ENCODE results near the gene GCHFR.

Gene GCHFR

DNA sequence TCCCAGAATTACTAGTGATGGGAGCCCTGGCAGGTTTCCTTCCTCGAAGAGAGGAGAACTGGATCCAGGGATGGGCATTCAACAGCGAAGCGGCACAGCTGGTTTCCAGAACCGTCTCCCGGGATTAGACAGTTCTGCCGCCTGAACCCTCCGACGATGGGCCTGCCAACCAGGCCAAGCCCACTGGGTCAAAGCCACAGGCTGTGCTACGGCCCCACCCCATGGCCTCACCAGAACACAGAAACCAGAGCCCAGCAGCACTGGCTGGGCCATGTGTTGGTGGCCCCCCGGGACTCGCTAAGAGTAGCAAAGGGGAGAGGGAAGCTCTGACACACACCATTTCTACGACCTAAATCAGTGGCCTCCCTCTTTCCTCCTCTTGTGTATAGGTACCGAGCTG lies 8.1 kb downstream of the GCHFR start:
- Histone ChIP-seq H3K36me3 (ENCODE audit: control insufficient read depth, insufficient read depth, low read length) (peaks cover 36% of the 10 kb centered on the region), H3K27me3 (ENCODE audit: control insufficient read depth, insufficient read depth, low read length) (no peaks in the 10 kb centered on the region), H3K4me3 (ENCODE audit: low read length) (no peak overlapping the region), H3K4me1 (ENCODE audit: control insufficient read depth, insufficient read depth, low read length) (no peaks in the 10 kb centered on the region), H3K9ac (ENCODE audit: low read length) (no peak overlapping the region), H3K27ac (ENCODE audit: low read depth, low read length) (no peak overlapping the region)

DNA sequence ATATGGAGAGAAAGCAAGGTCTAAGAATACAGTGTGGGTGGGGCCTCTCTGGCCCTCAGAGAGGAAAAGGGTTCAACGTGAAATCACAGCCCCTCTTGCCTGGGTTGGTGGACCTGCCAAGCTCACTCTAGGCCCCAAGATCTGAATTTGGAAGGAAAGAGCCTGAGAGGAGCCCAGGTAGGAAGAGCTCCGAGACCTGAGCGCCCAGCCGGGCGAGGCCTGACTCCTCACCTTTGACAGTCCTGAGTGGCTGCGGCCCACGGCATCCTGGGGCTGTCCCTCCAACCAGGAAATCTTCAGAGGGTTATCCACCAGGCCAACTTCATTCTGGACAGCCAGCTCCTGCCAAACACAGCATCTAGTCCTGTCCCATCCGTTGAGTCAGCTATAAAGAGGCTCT lies 9.6 kb downstream of the GCHFR start:
- Histone ChIP-seq H3K36me3 (ENCODE audit: control insufficient read depth, insufficient read depth, low read length) (peaks cover 37% of the 10 kb centered on the region), H3K4me3 (ENCODE audit: low read length) (no peak overlapping the region), H3K9ac (ENCODE audit: low read length) (no peak overlapping the region), H3K27me3 (ENCODE audit: control insufficient read depth, insufficient read depth, low read length) (no peaks in the 10 kb centered on the region), H3K4me1 (ENCODE audit: control insufficient read depth, insufficient read depth, low read length) (no peaks in the 10 kb centered on the region), H3K27ac (ENCODE audit: low read depth, low read length) (no peak overlapping the region)

DNA sequence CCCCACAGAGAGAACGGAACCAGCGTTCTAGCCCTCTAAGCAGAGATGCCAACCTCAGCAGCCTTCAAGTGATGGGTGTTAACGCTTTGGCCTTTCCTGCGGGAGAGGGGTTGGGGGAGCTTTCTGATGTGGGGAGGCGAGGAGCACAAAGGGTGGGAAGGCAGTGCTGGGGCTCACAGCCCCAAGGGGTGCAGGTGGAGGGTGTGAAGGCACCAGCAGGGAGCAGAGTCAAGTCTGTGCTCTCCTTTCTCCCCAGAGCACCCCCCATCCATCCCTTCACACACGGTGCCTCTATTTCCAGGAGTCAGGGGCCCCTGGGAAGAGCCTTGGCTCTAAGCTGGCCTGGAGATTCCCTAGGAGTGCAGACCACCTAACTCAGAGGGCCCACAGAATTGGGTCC lies 10.0 kb downstream of the GCHFR start:
- H3K4me1 ChIP-seq (ENCODE audit: control insufficient read depth, insufficient read depth, low read length): no peaks in the 10 kb centered on the region
- H3K27ac ChIP-seq (ENCODE audit: low read depth, low read length): no peak overlapping the region
- H3K36me3 ChIP-seq (ENCODE audit: control insufficient read depth, insufficient read depth, low read length): peaks cover 41% of the 10 kb centered on the region
- H3K9ac ChIP-seq (ENCODE audit: low read length): no peak overlapping the region
- no peak overlapping the region for H3K4me3 ChIP-seq (ENCODE audit: low read length)
- H3K27me3 ChIP-seq (ENCODE audit: control insufficient read depth, insufficient read depth, low read length): no peaks in the 10 kb centered on the region

DNA sequence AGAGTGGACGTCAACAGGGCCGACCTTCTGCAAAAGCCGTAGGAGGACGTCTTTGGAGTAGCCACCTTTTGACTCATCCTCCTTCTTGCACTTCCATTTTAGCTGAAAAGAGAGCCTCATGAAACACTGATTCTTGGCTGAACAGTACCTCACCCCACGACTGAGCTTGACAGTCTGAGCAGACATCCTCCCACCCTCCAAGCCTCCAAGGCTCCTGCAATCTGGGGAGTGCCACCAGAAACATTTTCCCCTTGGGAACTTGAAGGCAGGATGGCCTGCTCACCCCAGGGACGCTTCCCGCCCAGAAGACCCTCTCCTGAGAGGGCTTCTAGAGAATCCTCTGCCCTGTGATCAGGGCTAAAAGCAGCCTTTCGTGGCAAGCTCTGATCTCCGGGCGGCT lies 11.1 kb downstream of the GCHFR start:
- no peak overlapping the region for H3K9ac ChIP-seq (ENCODE audit: low read length)
- H3K27ac ChIP-seq (ENCODE audit: low read depth, low read length): no peak overlapping the region
- no peak overlapping the region for H3K4me3 ChIP-seq (ENCODE audit: low read length)
- no peaks in the 10 kb centered on the region for H3K4me1 ChIP-seq (ENCODE audit: control insufficient read depth, insufficient read depth, low read length)
- peaks cover 48% of the 10 kb centered on the region for H3K36me3 ChIP-seq (ENCODE audit: control insufficient read depth, insufficient read depth, low read length)
- no peaks in the 10 kb centered on the region for H3K27me3 ChIP-seq (ENCODE audit: control insufficient read depth, insufficient read depth, low read length)

DNA sequence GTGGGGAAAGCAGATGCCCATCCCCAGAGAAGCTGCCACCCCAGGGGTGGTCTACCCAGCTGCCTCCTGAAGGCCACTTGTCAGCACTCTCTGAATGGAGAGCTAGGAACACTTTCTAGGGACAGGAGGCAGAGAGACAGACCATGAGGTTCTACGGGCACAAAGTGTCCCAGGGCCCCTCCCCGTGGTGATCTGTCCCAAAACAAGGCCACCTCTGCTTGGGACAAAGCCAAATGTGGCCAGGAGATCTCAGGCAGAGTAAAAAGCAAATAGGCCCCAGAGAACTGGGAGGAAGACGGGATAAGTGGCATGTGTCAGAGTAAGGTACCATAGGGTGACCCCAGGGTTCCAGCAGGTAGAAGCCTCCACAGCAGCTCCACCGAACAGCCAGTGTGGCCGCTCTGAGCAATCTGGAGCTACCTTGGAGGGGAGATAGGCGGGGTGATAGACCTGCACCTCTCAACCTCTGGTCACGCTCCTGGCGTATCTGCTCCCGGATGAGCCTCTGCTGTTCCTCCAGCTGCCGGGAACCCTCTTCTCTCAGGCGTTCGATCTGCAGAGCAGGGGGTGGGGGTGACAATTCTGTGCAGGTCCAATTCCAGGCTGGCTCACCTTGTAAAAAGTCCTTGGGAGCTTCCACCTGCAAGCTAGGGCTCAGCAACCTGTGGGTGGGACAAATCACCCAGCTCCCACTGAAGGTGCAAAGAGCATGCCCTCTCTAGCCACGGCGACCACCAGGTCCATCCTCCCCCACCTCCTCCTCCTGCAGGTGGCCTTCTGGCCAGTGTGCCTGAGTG lies 12.1 kb downstream of the GCHFR start:
- no peaks in the 10 kb centered on the region for H3K27me3 ChIP-seq (ENCODE audit: control insufficient read depth, insufficient read depth, low read length)
- no peak overlapping the region for H3K27ac ChIP-seq (ENCODE audit: low read depth, low read length)
- no peaks in the 10 kb centered on the region for H3K4me1 ChIP-seq (ENCODE audit: control insufficient read depth, insufficient read depth, low read length)
- peaks cover 48% of the 10 kb centered on the region for H3K36me3 ChIP-seq (ENCODE audit: control insufficient read depth, insufficient read depth, low read length)
- no peak overlapping the region for H3K4me3 ChIP-seq (ENCODE audit: low read length)
- H3K9ac ChIP-seq (ENCODE audit: low read length): no peak overlapping the region

DNA sequence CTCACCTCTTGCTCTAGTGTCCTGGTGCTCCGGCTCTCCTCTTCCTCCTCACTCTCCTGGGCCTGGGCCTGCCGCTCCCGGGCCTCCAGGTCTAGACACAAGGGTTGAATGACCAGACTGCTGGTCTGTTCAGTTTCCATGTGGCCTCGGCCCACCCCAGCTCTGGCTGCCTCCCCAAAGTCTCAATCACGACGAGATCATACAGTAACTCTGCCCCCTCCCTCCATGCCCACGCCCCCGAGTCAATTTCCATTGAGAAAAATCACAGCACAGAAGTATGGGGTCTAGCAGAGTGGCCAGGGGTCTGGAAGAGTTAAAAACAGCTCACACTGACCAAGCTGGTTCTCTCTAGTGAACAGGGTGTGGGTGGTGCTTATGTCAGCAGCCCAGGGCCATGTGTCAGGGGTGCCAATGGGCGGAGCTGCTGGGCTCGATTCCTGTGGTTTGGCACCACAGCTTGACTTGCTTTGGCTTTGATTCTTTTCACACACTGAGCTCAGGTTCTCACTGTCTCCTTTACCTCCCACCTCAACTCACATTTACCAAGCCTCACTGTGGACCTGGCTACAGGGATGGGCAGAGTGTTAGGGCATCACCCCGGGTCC lies 12.8 kb downstream of the GCHFR start:
- Histone ChIP-seq H3K4me3 (ENCODE audit: low read length) (no peak overlapping the region), H3K4me1 (ENCODE audit: control insufficient read depth, insufficient read depth, low read length) (no peaks in the 10 kb centered on the region), H3K27me3 (ENCODE audit: control insufficient read depth, insufficient read depth, low read length) (no peaks in the 10 kb centered on the region), H3K9ac (ENCODE audit: low read length) (no peak overlapping the region), H3K36me3 (ENCODE audit: control insufficient read depth, insufficient read depth, low read length) (peaks cover 48% of the 10 kb centered on the region), H3K27ac (ENCODE audit: low read depth, low read length) (no peak overlapping the region)

DNA sequence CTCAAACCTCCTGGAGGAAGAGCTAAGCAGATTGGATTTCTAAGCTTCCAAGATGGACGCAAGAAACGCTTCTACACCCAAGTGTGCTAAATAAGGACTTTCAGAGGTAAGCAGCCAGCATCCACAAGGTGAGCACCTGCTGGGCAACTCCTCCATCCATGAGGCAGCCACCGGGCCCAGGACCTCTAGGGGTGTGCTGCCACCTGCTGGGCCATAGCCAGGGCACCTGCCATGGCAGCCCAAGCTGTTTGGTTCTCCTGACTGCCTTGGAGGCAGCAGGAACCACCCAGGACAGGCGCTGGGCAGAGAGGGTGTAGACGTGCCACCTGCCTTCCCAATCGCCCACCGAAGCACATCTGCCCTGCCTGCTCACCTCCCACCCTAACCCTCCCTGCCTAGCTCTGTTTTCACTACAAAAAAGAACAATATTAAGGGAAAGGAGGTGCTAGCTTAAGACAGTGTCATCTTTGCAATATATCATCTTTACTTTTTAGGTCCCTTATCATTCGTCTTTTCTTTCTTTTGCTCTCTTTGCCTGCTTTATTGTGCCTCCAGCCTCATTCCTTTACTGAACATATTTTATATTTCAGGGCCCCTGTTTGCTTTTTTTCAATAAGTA lies 18.9 kb downstream of the GCHFR start:
- no peak overlapping the region for H3K4me3 ChIP-seq (ENCODE audit: low read length)
- H3K27ac ChIP-seq (ENCODE audit: low read depth, low read length): no peak overlapping the region
- peaks cover 11% of the 10 kb centered on the region for H3K36me3 ChIP-seq (ENCODE audit: control insufficient read depth, insufficient read depth, low read length)
- H3K4me1 ChIP-seq (ENCODE audit: control insufficient read depth, insufficient read depth, low read length): no peaks in the 10 kb centered on the region
- H3K27me3 ChIP-seq (ENCODE audit: control insufficient read depth, insufficient read depth, low read length): no peaks in the 10 kb centered on the region
- no peak overlapping the region for H3K9ac ChIP-seq (ENCODE audit: low read length)

DNA sequence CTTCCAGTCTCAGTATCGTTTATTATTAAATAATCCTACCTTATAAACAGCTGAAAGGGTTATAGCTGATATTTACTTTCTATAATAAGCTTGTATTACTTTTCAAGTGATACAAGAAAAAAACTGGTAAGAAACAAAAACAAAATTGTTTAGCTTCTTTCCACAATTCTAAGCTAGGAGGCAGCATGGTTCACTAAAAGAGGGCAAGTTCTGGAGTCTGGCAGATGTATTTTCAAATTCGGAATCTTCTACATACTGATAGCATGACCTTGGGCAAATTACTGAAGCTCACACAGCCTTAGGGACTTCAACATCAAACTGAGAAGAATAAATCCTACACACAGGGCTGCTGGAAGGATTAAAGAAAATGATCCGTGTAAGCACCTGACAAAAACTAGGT lies 21.3 kb downstream of the GCHFR start:
- no peak overlapping the region for H3K27ac ChIP-seq (ENCODE audit: low read depth, low read length)
- H3K4me3 ChIP-seq (ENCODE audit: low read length): no peak overlapping the region
- H3K9ac ChIP-seq (ENCODE audit: low read length): no peak overlapping the region
- no peaks in the 10 kb centered on the region for H3K4me1 ChIP-seq (ENCODE audit: control insufficient read depth, insufficient read depth, low read length)
- H3K27me3 ChIP-seq (ENCODE audit: control insufficient read depth, insufficient read depth, low read length): no peaks in the 10 kb centered on the region
- H3K36me3 ChIP-seq (ENCODE audit: control insufficient read depth, insufficient read depth, low read length): no peaks in the 10 kb centered on the region

DNA sequence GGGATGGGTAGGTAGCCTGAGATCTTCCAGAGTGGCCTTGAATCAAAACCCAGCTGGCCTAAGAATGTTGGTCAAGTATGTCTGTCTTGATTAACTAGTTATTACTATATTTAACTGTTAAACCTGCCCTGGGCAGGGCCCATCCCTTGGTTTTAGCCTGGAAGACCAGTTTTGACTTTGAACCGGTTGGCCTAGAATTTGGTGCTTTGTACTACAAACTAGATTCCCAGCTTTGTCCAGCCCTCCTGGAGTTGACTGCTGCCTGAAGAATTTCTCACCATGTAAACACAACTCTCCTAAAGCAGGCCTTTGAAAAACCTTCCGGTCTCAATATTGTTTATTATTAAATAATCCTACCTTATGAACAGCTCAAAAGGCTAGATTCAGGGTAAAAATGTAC lies 21.9 kb downstream of the GCHFR start:
- H3K4me1 ChIP-seq (ENCODE audit: control insufficient read depth, insufficient read depth, low read length): no peaks in the 10 kb centered on the region
- no peak overlapping the region for H3K9ac ChIP-seq (ENCODE audit: low read length)
- H3K4me3 ChIP-seq (ENCODE audit: low read length): no peak overlapping the region
- no peak overlapping the region for H3K27ac ChIP-seq (ENCODE audit: low read depth, low read length)
- no peaks in the 10 kb centered on the region for H3K36me3 ChIP-seq (ENCODE audit: control insufficient read depth, insufficient read depth, low read length)
- H3K27me3 ChIP-seq (ENCODE audit: control insufficient read depth, insufficient read depth, low read length): no peaks in the 10 kb centered on the region

DNA sequence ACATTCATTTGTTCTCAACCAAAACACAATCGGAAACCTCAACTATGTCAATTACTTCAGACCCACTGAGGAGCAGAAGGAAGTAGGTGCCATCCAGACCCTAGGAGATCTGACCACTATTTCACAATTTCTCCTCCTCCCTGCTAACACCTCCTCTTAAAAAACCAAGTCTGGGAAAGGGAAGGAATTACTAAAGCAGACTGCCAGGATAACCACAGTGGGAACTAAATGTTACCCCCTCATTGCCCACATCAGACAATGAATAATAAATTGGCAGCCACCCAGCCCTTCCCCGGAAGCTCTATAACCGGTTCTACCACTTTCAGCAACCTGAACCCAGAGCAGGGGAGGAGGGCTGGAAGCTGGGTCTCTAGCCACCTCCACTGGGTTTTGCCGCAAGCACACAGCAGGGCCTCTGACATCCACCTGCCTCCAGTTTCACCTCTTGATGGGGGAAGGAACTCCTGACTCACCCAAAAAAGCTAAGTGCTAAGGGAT lies 23.5 kb downstream of the GCHFR start:
- H3K4me3 ChIP-seq (ENCODE audit: low read length): no peak overlapping the region

DNA sequence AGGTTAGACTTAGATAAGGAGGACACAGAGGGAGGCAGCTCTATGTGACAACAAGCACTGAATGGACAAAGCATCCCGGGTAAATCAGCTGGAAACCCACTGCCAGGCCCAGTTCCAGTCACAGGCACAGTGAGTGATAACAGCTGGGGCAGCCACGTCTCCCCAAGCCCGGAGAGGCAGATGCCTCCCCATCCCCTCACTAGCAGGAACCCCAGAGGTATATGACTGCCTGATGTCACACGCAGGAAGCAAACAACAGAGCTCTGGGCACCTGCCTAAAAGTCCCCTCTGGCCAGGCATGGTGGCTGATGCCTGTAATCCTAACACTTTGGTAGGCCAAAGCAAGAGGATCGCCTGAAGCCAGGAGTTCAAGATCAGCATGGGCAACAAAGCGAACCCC lies 24.1 kb downstream of the GCHFR start:
- Histone ChIP-seq H3K4me1 (ENCODE audit: control insufficient read depth, insufficient read depth, low read length) (no peaks in the 10 kb centered on the region), H3K27ac (ENCODE audit: low read depth, low read length) (no peak overlapping the region), H3K27me3 (ENCODE audit: control insufficient read depth, insufficient read depth, low read length) (no peaks in the 10 kb centered on the region), H3K36me3 (ENCODE audit: control insufficient read depth, insufficient read depth, low read length) (no peaks in the 10 kb centered on the region), H3K9ac (ENCODE audit: low read length) (no peak overlapping the region), H3K4me3 (ENCODE audit: low read length) (no peak overlapping the region)

More for the DNA sequence above, 23.5 kb downstream of the GCHFR start:
- Histone ChIP-seq H3K27me3 (ENCODE audit: control insufficient read depth, insufficient read depth, low read length) (no peaks in the 10 kb centered on the region), H3K9ac (ENCODE audit: low read length) (no peak overlapping the region), H3K36me3 (ENCODE audit: control insufficient read depth, insufficient read depth, low read length) (no peaks in the 10 kb centered on the region), H3K4me1 (ENCODE audit: control insufficient read depth, insufficient read depth, low read length) (no peaks in the 10 kb centered on the region), H3K27ac (ENCODE audit: low read depth, low read length) (no peak overlapping the region)

DNA sequence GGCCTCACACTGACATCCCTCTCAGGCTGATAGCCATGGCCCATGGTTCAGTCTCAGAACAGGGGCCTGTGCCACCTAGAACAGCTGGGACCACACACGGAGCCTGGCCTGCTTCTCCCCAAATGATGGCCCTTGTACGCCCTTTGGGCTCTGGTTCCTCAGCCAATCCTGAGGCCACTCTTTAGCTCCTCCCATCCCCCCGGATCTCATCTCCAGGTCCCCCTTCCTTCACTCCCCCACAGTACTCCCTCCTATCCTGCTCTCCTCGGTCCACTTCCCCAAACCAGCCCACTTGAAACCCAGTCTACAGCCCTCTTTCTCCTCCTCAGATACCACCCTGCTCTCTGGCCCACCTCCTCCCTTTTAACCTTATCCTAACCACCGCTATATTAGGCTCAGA lies 25.3 kb downstream of the GCHFR start:
- no peaks in the 10 kb centered on the region for H3K4me1 ChIP-seq (ENCODE audit: control insufficient read depth, insufficient read depth, low read length)
- no peaks in the 10 kb centered on the region for H3K27me3 ChIP-seq (ENCODE audit: control insufficient read depth, insufficient read depth, low read length)
- no peak overlapping the region for H3K4me3 ChIP-seq (ENCODE audit: low read length)
- H3K27ac ChIP-seq (ENCODE audit: low read depth, low read length): no peak overlapping the region
- H3K9ac ChIP-seq (ENCODE audit: low read length): no peak overlapping the region
- H3K36me3 ChIP-seq (ENCODE audit: control insufficient read depth, insufficient read depth, low read length): no peaks in the 10 kb centered on the region

Data from rectal smooth muscle tissue (tissue), 1 donor.